HEK293 (cell line): Measurements from ENCODE around the gene RUFY4.

ENCODE experiments used
- CTCF ChIA-PET: fragments of 350-600 bp; formaldehyde crosslinking; extraction: SDS; loops from one replicate; lab custom pipeline; 2021; ENCODE audit warnings: antibody characterized with exemption; lab: Yijun Ruan, JAX
- POLR2A ChIA-PET: fragments of 300-600 bp; formaldehyde crosslinking; extraction: SDS; loops from one replicate; lab custom pipeline; 2020; ENCODE audit warnings: antibody characterized with exemption, inconsistent platforms; lab: Yijun Ruan, JAX
- H3K27ac ChIP-seq: fragments of 200-500 bp; sonication (Bioruptor generic); 2 replicates; pipeline ENCODE4 v1.5.1; 2014; ENCODE audit warnings: low read depth, low read length, control low read depth, inconsistent platforms; ENCODE audit errors: extremely low read depth
- H3K36me3 ChIP-seq, 2 experiments: fragments of 200-500 bp in 1 of 2; sonication (Bioruptor generic) in 1 of 2; 1 replicate in 1 of 2; 2 replicates in 1 of 2; pipeline ENCODE4 v1.5.1; 2014 to 2017; ENCODE audit warnings: inconsistent platforms in 2 of 2, low read length in 2 of 2; ENCODE audit not compliant: control insufficient read depth in 2 of 2, insufficient read depth in 1 of 2
- H3K4me1 ChIP-seq: fragments of 200-500 bp; sonication (Bioruptor generic); 2 replicates; pipeline ENCODE4 v1.5.1; 2014; ENCODE audit warnings: mild to moderate bottlenecking, low read length, inconsistent platforms; ENCODE audit not compliant: control insufficient read depth, insufficient read depth
- H3K4me3 ChIP-seq: 2 replicates; pipeline ENCODE4 v1.5.1; 2011; ENCODE audit warnings: low read depth, mild to moderate bottlenecking, control low read depth, low read length, moderate library complexity
- H3K9me3 ChIP-seq: fragments of 200-500 bp; sonication (Bioruptor generic); 2 replicates; pipeline ENCODE4 v1.5.1; 2014; ENCODE audit warnings: low read depth, low read length, inconsistent platforms; ENCODE audit not compliant: control insufficient read depth, insufficient read depth
- GLIS1 ChIP-seq: fragments of 450-650 bp; formaldehyde crosslinking; IDR thresholded peaks from 2 replicates; pipeline ENCODE4 v1.5.1; 2016; ENCODE audit warnings: missing biosample characterization, missing genetic modification characterization
- IKZF3 ChIP-seq: fragments of 450-650 bp; IDR thresholded peaks from 2 replicates; pipeline ENCODE4 v1.5.0; 2018; ENCODE audit warnings: missing biosample characterization, mild to moderate bottlenecking, missing genetic modification characterization, moderate library complexity
- KLF1 ChIP-seq: fragments of 450-650 bp; formaldehyde crosslinking; IDR thresholded peaks from 2 replicates; pipeline ENCODE4 v1.5.1; 2016; ENCODE audit warnings: missing biosample characterization, missing genetic modification characterization
- SETDB1 ChIP-seq: IDR thresholded peaks from one replicate; pipeline ENCODE4 v1.6.1; 2017; ENCODE audit warnings: mild to moderate bottlenecking, low read length, moderate library complexity, mixed read lengths; ENCODE audit not compliant: insufficient read length
- YY2 ChIP-seq: fragments of 450-650 bp; formaldehyde crosslinking; IDR thresholded peaks from 2 replicates; pipeline ENCODE4 v1.5.1; 2016; ENCODE audit warnings: missing biosample characterization, missing genetic modification characterization
- ZBTB21 ChIP-seq: fragments of 450-650 bp; formaldehyde crosslinking; IDR thresholded peaks from 2 replicates; pipeline ENCODE4 v1.5.1; 2017; ENCODE audit warnings: missing biosample characterization, missing genetic modification characterization
- ZNF169 ChIP-seq: fragments of 450-650 bp; formaldehyde crosslinking; IDR thresholded peaks from 2 replicates; pipeline ENCODE4 v1.5.1; 2016; ENCODE audit warnings: missing biosample characterization, missing genetic modification characterization
- ZNF248 ChIP-seq: fragments of 450-650 bp; formaldehyde crosslinking; IDR thresholded peaks from 2 replicates; pipeline ENCODE4 v1.5.1; 2017; ENCODE audit warnings: missing biosample characterization, missing genetic modification characterization
- ZNF350 ChIP-seq: fragments of 450-650 bp; formaldehyde crosslinking; IDR thresholded peaks from 2 replicates; pipeline ENCODE4 v1.5.0; 2017; ENCODE audit warnings: missing biosample characterization, mild to moderate bottlenecking, missing genetic modification characterization
- ZNF423 ChIP-seq: fragments of 450-650 bp; formaldehyde crosslinking; IDR thresholded peaks from 2 replicates; pipeline ENCODE4 v1.5.1; 2016; ENCODE audit warnings: missing biosample characterization, missing genetic modification characterization
- ZNF473 ChIP-seq: fragments of 450-650 bp; formaldehyde crosslinking; IDR thresholded peaks from 2 replicates; pipeline ENCODE4 v1.5.1; 2017; ENCODE audit warnings: missing biosample characterization, missing genetic modification characterization
- ZNF514 ChIP-seq: fragments of 450-650 bp; formaldehyde crosslinking; IDR thresholded peaks from 2 replicates; pipeline ENCODE4 v1.5.1; 2016; ENCODE audit warnings: missing biosample characterization, missing genetic modification characterization
- ZNF571 ChIP-seq: fragments of 450-650 bp; formaldehyde crosslinking; IDR thresholded peaks from 2 replicates; pipeline ENCODE4 v1.5.0; 2017; ENCODE audit warnings: missing biosample characterization, missing genetic modification characterization
- ZNF585B ChIP-seq: fragments of 450-650 bp; formaldehyde crosslinking; IDR thresholded peaks from 2 replicates; pipeline ENCODE4 v1.5.1; 2016; ENCODE audit warnings: missing biosample characterization, missing genetic modification characterization
- ZNF596 ChIP-seq: fragments of 450-650 bp; IDR thresholded peaks from 2 replicates; pipeline ENCODE4 v1.5.0; 2018; ENCODE audit warnings: missing biosample characterization, mild to moderate bottlenecking, missing genetic modification characterization, moderate library complexity
- ZNF677 ChIP-seq: fragments of 450-650 bp; IDR thresholded peaks from 2 replicates; pipeline ENCODE4 v1.5.0; 2018; ENCODE audit warnings: missing biosample characterization, mild to moderate bottlenecking, missing genetic modification characterization, moderate library complexity
- ZNF76 ChIP-seq: fragments of 450-650 bp; formaldehyde crosslinking; IDR thresholded peaks from 2 replicates; pipeline ENCODE4; 2016; ENCODE audit warnings: low read depth, missing biosample characterization, missing genetic modification characterization, borderline replicate concordance
- ZSCAN23 ChIP-seq: fragments of 450-650 bp; formaldehyde crosslinking; IDR thresholded peaks from 2 replicates; pipeline ENCODE4 v1.5.1; 2016; ENCODE audit warnings: missing biosample characterization, missing genetic modification characterization
- TF ChIP-seq, protein P1 (sequence below): fragments of 450-650 bp; formaldehyde crosslinking; IDR thresholded peaks from 2 replicates; pipeline ENCODE4 v1.5.1; 2016; ENCODE audit warnings: missing biosample characterization, missing genetic modification characterization
- TF ChIP-seq, protein P2 (sequence below): fragments of 450-650 bp; formaldehyde crosslinking; conservative IDR thresholded peaks from 2 replicates; pipeline ENCODE4 v1.5.1; 2016; ENCODE audit warnings: low read depth, missing biosample characterization, missing genetic modification characterization
- TF ChIP-seq, protein P3 (sequence below): fragments of 450-650 bp; formaldehyde crosslinking; IDR thresholded peaks from 2 replicates; pipeline ENCODE4 v1.5.0; 2017; ENCODE audit warnings: missing biosample characterization, missing genetic modification characterization, borderline replicate concordance
- TF ChIP-seq, protein P4 (sequence below): fragments of 450-650 bp; formaldehyde crosslinking; IDR thresholded peaks from 2 replicates; pipeline ENCODE4 v1.5.1; 2016; ENCODE audit warnings: missing biosample characterization, missing genetic modification characterization

Gene RUFY4

DNA sequence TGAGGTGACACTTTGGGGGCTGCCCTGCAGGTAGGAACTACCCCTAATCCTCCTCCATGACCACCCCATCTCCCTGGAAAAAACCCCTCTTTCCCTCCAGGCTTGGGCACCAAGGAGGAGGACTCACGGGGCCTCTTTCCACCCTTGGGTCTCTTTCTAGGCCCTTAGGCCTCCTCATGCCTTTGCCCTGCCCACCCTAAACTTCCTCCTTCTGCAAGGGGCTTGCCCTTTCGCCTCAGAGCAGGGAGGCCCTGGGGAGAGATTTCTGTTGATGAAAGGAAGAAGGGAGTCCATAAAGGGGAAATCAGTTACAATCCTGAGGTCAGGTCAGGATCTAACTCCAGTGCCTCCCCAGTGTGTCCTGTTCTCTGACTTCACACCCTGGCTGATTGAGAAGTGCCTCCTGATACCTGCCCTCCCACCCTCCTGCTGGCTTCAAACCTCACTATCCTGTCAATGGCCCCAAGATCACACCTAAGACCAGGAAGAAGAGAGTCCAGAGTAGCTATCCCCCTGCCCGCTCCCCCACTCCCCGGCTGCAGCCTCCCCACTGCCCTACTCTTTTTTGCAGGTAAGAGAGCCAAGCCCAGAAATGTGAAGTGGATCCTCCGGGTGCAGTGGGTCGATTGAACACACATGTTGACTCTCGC is 49.5 kb upstream of the RUFY4 start:
- no peak overlapping the region for H3K27ac ChIP-seq
- TF ChIP-seq ZSCAN23 (tag by site-specific recombination) (no peak), KLF1 (no peak), ZNF677 (tag by site-specific recombination) (no peak), IKZF3 (no peak)
- TF ChIP-seq, protein P1, sequence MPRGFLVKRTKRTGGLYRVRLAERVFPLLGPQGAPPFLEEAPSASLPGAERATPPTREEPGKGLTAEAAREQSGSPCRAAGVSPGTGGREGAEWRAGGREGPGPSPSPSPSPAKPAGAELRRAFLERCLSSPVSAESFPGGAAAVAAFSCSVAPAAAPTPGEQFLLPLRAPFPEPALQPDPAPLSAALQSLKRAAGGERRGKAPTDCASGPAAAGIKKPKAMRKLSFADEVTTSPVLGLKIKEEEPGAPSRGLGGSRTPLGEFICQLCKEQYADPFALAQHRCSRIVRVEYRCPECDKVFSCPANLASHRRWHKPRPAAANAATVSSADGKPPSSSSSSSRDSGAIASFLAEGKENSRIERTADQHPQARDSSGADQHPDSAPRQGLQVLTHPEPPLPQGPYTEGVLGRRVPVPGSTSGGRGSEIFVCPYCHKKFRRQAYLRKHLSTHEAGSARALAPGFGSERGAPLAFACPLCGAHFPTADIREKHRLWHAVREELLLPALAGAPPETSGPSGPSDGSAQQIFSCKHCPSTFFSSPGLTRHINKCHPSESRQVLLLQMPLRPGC (tag by site-specific recombination): no peak
- TF ChIP-seq, protein P2, sequence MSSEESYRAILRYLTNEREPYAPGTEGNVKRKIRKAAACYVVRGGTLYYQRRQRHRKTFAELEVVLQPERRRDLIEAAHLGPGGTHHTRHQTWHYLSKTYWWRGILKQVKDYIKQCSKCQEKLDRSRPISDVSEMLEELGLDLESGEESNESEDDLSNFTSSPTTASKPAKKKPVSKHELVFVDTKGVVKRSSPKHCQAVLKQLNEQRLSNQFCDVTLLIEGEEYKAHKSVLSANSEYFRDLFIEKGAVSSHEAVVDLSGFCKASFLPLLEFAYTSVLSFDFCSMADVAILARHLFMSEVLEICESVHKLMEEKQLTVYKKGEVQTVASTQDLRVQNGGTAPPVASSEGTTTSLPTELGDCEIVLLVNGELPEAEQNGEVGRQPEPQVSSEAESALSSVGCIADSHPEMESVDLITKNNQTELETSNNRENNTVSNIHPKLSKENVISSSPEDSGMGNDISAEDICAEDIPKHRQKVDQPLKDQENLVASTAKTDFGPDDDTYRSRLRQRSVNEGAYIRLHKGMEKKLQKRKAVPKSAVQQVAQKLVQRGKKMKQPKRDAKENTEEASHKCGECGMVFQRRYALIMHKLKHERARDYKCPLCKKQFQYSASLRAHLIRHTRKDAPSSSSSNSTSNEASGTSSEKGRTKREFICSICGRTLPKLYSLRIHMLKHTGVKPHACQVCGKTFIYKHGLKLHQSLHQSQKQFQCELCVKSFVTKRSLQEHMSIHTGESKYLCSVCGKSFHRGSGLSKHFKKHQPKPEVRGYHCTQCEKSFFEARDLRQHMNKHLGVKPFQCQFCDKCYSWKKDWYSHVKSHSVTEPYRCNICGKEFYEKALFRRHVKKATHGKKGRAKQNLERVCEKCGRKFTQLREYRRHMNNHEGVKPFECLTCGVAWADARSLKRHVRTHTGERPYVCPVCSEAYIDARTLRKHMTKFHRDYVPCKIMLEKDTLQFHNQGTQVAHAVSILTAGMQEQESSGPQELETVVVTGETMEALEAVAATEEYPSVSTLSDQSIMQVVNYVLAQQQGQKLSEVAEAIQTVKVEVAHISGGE (tag by site-specific recombination): no peak
- POLR2A ChIA-PET: no interaction called here
- H3K4me3 ChIP-seq: no peak overlapping the region
- no peaks in the 10 kb centered on the region for H3K4me1 ChIP-seq
- CTCF ChIA-PET: interaction anchor here (1.1 kb wide), 1 partner anchor 25 kb away, joined by 4 read pairs; no protein-coding TSS in a partner anchor
- no peaks in the 10 kb centered on the region for H3K36me3 ChIP-seq
- H3K9me3 ChIP-seq: no peaks in the 10 kb centered on the region

DNA sequence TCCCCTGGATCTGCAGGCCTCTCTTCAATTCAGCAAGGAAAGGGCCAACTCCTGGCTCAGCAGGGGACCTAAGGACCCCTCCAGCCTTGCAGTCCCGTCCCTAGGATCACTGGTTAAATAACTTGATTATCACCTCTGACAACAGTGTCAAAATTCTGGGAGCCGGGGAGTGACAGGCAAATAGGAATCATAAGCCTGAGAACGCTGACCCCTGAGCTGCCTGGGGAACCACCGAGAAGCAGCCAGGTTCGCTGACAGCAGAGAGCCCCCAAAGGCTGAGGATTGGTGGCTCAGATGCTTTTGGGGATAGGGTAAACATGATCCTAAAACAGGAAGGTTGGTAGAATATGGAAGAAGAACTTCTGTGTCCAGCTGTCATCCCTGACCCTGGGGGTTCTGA is 48.8 kb upstream of the RUFY4 start:
- CTCF ChIA-PET: no interaction called here
- no peak overlapping the region for H3K27ac ChIP-seq
- H3K9me3 ChIP-seq: no peaks in the 10 kb centered on the region
- POLR2A ChIA-PET: no interaction called here
- H3K36me3 ChIP-seq: no peaks in the 10 kb centered on the region
- H3K4me3 ChIP-seq: no peak overlapping the region
- TF ChIP-seq, protein P3, sequence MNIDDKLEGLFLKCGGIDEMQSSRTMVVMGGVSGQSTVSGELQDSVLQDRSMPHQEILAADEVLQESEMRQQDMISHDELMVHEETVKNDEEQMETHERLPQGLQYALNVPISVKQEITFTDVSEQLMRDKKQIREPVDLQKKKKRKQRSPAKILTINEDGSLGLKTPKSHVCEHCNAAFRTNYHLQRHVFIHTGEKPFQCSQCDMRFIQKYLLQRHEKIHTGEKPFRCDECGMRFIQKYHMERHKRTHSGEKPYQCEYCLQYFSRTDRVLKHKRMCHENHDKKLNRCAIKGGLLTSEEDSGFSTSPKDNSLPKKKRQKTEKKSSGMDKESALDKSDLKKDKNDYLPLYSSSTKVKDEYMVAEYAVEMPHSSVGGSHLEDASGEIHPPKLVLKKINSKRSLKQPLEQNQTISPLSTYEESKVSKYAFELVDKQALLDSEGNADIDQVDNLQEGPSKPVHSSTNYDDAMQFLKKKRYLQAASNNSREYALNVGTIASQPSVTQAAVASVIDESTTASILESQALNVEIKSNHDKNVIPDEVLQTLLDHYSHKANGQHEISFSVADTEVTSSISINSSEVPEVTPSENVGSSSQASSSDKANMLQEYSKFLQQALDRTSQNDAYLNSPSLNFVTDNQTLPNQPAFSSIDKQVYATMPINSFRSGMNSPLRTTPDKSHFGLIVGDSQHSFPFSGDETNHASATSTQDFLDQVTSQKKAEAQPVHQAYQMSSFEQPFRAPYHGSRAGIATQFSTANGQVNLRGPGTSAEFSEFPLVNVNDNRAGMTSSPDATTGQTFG (tag by site-specific recombination): no peak
- TF ChIP-seq ZNF514 (tag by site-specific recombination) (no peak), ZNF596 (tag by site-specific recombination) (no peak), ZNF423 (no peak), YY2 (tag by site-specific recombination) (no peak), ZNF169 (tag by site-specific recombination) (no peak), SETDB1 (no peak), GLIS1 (tag by site-specific recombination) (no peak)
- H3K4me1 ChIP-seq: no peaks in the 10 kb centered on the region

DNA sequence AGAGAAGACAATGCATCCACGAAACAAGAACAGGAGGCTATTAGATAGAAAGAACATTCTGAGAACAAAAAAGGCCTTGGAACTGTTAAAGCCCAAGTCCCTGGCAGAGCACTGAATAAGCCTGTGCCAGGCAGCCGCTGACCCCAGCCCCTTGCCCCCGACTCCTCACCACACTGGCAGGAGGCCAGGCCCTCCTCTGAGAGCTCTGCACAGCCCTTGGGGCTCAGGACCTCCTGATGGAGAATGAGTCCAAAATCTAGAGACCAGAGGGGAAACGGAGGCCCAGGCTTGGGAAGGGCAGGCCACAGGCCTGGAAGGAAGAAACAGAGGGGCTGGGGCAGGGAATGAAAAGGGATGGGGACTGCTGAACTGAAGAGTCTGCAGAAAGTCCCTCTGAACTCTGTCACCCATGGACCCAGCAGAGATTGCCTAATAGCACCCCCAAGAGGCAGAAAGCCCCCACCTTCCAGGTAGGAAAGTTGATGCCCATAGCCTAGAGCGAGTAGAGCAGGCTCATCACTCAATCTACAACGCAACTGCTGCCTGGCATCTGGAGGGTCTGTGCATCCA is 48.0 kb upstream of the RUFY4 start:
- H3K27ac ChIP-seq: no peak overlapping the region
- no peak overlapping the region for H3K4me3 ChIP-seq
- no peaks in the 10 kb centered on the region for H3K9me3 ChIP-seq
- POLR2A ChIA-PET: no interaction called here
- CTCF ChIA-PET: no interaction called here
- no peaks in the 10 kb centered on the region for H3K36me3 ChIP-seq
- H3K4me1 ChIP-seq: no peaks in the 10 kb centered on the region
- no peak for TF ChIP-seq ZNF76 (tag by site-specific recombination)
- no peak for TF ChIP-seq ZNF350 (tag by site-specific recombination)
- no peak for TF ChIP-seq ZNF585B (tag by site-specific recombination)
- TF ChIP-seq, protein P4, sequence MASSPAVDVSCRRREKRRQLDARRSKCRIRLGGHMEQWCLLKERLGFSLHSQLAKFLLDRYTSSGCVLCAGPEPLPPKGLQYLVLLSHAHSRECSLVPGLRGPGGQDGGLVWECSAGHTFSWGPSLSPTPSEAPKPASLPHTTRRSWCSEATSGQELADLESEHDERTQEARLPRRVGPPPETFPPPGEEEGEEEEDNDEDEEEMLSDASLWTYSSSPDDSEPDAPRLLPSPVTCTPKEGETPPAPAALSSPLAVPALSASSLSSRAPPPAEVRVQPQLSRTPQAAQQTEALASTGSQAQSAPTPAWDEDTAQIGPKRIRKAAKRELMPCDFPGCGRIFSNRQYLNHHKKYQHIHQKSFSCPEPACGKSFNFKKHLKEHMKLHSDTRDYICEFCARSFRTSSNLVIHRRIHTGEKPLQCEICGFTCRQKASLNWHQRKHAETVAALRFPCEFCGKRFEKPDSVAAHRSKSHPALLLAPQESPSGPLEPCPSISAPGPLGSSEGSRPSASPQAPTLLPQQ (tag by site-specific recombination): no peak
- TF ChIP-seq ZNF571: no peak
- TF ChIP-seq ZNF473: no peak
- no peak for TF ChIP-seq ZBTB21 (tag by site-specific recombination)
- no peak for TF ChIP-seq ZNF248 (tag by site-specific recombination)
